Endodermal cell (in vitro differentiated cells): ENCODE measurements around the gene VSIG2. TPM values are rescaled to one million over a fixed set of nuclear protein-coding genes. Genes with fewer than 3 reads are reported as not detected.

Experiments used
- DNase-seq: peaks from one replicate; pipeline ENCODE4 v3.0.0-alpha.2; 2017
- H3K27ac ChIP-seq: 2 replicates; pipeline ENCODE4 v1.5.1; 2013; ENCODE audit warnings: mild to moderate bottlenecking, low read depth, low read length, moderate library complexity
- H3K27me3 ChIP-seq: 2 replicates; pipeline ENCODE4 v1.6.1; 2013; ENCODE audit warnings: mild to moderate bottlenecking, low read length, moderate library complexity; ENCODE audit not compliant: insufficient read depth, control insufficient read depth, poor library complexity, severe bottlenecking
- H3K36me3 ChIP-seq: 2 replicates; pipeline ENCODE4 v1.7.0; 2013; ENCODE audit warnings: mild to moderate bottlenecking, low read length, moderate library complexity; ENCODE audit not compliant: control insufficient read depth, insufficient read depth
- H3K4me1 ChIP-seq: one replicate; pipeline ENCODE4 v1.7.0; 2013; ENCODE audit warnings: low read length; ENCODE audit not compliant: control insufficient read depth, insufficient read depth
- H3K4me3 ChIP-seq: 2 replicates; pipeline ENCODE4 v1.5.1; 2013; ENCODE audit warnings: mild to moderate bottlenecking, low read length, moderate library complexity
- H3K9ac ChIP-seq: 2 replicates; pipeline ENCODE4 v1.6.1; 2013; ENCODE audit warnings: mild to moderate bottlenecking, low read length, moderate library complexity; ENCODE audit not compliant: poor library complexity, severe bottlenecking; ENCODE audit errors: extremely low read depth
- H3K9me3 ChIP-seq: 2 replicates; pipeline ENCODE4 v1.6.1; 2013; ENCODE audit warnings: mild to moderate bottlenecking, low read length, moderate library complexity; ENCODE audit not compliant: control insufficient read depth
- H3K27ac Mint-ChIP-seq: 2 replicates; pipeline ENCODE4 v1.8.0; 2020; ENCODE audit warnings: mixed read lengths
- H3K27me3 Mint-ChIP-seq: 2 replicates; pipeline ENCODE4 v1.8.0; 2021; ENCODE audit warnings: mild to moderate bottlenecking, mixed read lengths; ENCODE audit not compliant: insufficient read depth
- H3K36me3 Mint-ChIP-seq: 2 replicates; pipeline ENCODE4 v1.8.0; 2020; ENCODE audit warnings: low read depth, mixed read lengths
- H3K4me1 Mint-ChIP-seq: 2 replicates; pipeline ENCODE4 v1.8.0; 2020; ENCODE audit warnings: mixed read lengths
- H3K4me3 Mint-ChIP-seq: 2 replicates; pipeline ENCODE4 v1.8.0; 2020; ENCODE audit warnings: mild to moderate bottlenecking, moderate library complexity, mixed read lengths
- H3K9me3 Mint-ChIP-seq: 2 replicates; pipeline ENCODE4 v1.8.0; 2020; ENCODE audit warnings: mild to moderate bottlenecking, mixed read lengths
- CTCF ChIP-seq: fragments of 200-600 bp; sonication (generic); conservative IDR thresholded peaks from 2 replicates; pipeline ENCODE4 v1.5.0; 2021; ENCODE audit warnings: antibody characterized with exemption, mild to moderate bottlenecking
- WGBS, 2 experiments: methylation state at CpG; one replicate each; pipeline versions ENCODE4 v1.1.5 to v1.1.7; 2013; ENCODE audit warnings: missing lambda C conversion rate in 2 of 2, mixed read lengths in 1 of 2; ENCODE audit not compliant: insufficient coverage in 1 of 2, insufficient read length in 1 of 2; 5-methylcytosine and 5-hydroxymethylcytosine counted together
- long read RNA-seq, 4 experiments: library from polyadenylated mRNA in 2 of 4; library from RNA in 1 of 4; library from capped mRNA in 1 of 4; stranded (forward) in 3 of 4; unstranded in 1 of 4; transcript quantifications; one replicate each; pipeline ENCODE4 v2.0.0, GENCODE V29; 2020 to 2021; ENCODE audit warnings: inconsistent platforms in 1 of 4
- polyA plus RNA-seq, 2 experiments: library from polyadenylated mRNA; stranded (reverse); fragments of 50-300 nt; gene quantifications; one replicate each; pipeline ENCODE4 v1.2.3, GENCODE V29; 2013
- total RNA-seq, 2 donors: library from RNA; stranded (reverse); fragmentation: NEBNext Ultra II Directional in 1 of 2; extraction: Animal tissue kit (Norgen Biotek cat#: 25700) in 1 of 2; gene quantifications; 2 replicates in 1 of 2; 3 replicates in 1 of 2; pipeline ENCODE4 v1.2.1, GENCODE V29; 2021

Gene VSIG2
- 1 to 10 TPM; 1.1 to 3.4 TPM for total RNA-seq
- not detected for polyA plus RNA-seq (2013, experiment 1 of 2)
- polyA plus RNA-seq (2013, experiment 2 of 2), result not detected
- long read RNA-seq, experiment 1, partial matches to known transcripts, result 0 of 1 reads
- long read RNA-seq, experiment 1, other reads (novel, unspliced or antisense), result 0 of 1 reads
- long read RNA-seq, experiment 2, partial matches to known transcripts, result 0 of 1 reads
- long read RNA-seq, experiment 2, other reads (novel, unspliced or antisense), result 0 of 1 reads
- long read RNA-seq, experiment 3, transcript VSIG2-201 (7 exons, 1,148 nt), result major isoform, 5 of 18 reads
- long read RNA-seq, experiment 3, partial matches to known transcripts, result 6 of 18 reads
- long read RNA-seq, experiment 3, other reads (novel, unspliced or antisense), result 6 of 18 reads
- long read RNA-seq, experiment 4, partial matches to known transcripts, result 0 of 4 reads
- long read RNA-seq, experiment 4, other reads (novel, unspliced or antisense), result 0 of 4 reads

GRCh38 chr11:124751741-124752470 lies at the start of gene VSIG2:
Gene VSIG2, minus strand, starts transcription at chr11:124752255. Its CDS starts 118 bp downstream, at chr11:124752137.
- no peak within 1 kb of the TSS for H3K4me3 ChIP-seq
- DNase-seq, result peak; percentile 68
- H3K9me3 ChIP-seq, result no peaks in the 10 kb centered on the region
- Mint-ChIP-seq H3K4me3 (peak within 1 kb of the TSS; percentile 38), H3K27ac (no peak within 1 kb of the TSS), H3K36me3 (no peaks in the 10 kb centered on the region), H3K9me3 (no peaks in the 10 kb centered on the region), H3K4me1 (peaks cover 24% of the 10 kb centered on the region), H3K27me3 (peaks cover 81% of the 10 kb centered on the region)
- H3K9ac ChIP-seq, result no peak within 1 kb of the TSS
- whole genome bisulfite sequencing, 2 experiments, result 79 to 91% methylated on average over 10 to 42 of the region's 42 CpGs
- no peak within 1 kb of the TSS for H3K27ac ChIP-seq
- no peaks in the 10 kb centered on the region for H3K36me3 ChIP-seq
- H3K4me1 ChIP-seq, result no peaks in the 10 kb centered on the region
- TF ChIP-seq CTCF, result no peak
- peaks cover 81% of the 10 kb centered on the region for H3K27me3 ChIP-seq

- Histone ChIP-seq H3K4me1 (peaks cover 4% of the 10 kb centered on the region), H3K36me3 (no peaks in the 10 kb centered on the region), H3K9me3 (no peaks in the 10 kb centered on the region), H3K4me3 (peak overlapping the region; percentile 91), H3K27me3 (no peaks in the 10 kb centered on the region), H3K27ac (no peak overlapping the region), H3K9ac (peak overlapping the region; percentile 78)
- Mint-ChIP-seq H3K27me3 (no peaks in the 10 kb centered on the region), H3K9me3 (no peaks in the 10 kb centered on the region), H3K4me1 (peaks cover 21% of the 10 kb centered on the region), H3K27ac (peak overlapping the region; percentile 91), H3K4me3 (peak overlapping the region; percentile 74), H3K36me3 (no peaks in the 10 kb centered on the region)
- no peak for DNase-seq
- no peak for TF ChIP-seq CTCF
- 56 to 72% methylated on average over 5 to 8 of the region's 8 CpGs for WGBS, 2 experiments
Observed at GRCh38 chr11:124801014-124801413, 49.0 kb upstream of the VSIG2 start.

GRCh38 chr11:124800226-124800929 lies 48.3 kb upstream of the VSIG2 start, which contains the start of gene MSANTD2:
Gene MSANTD2, minus strand, starts transcription at chr11:124800406. Its CDS starts 26 bp downstream, at chr11:124800380.
- peak within 1 kb of the TSS; percentile 78 for H3K9ac ChIP-seq
- H3K27ac ChIP-seq, result peak within 1 kb of the TSS; percentile 87
- Mint-ChIP-seq H3K27ac (peak within 1 kb of the TSS; percentile 91), H3K4me3 (peak within 1 kb of the TSS; percentile 74), H3K36me3 (no peaks in the 10 kb centered on the region), H3K27me3 (no peaks in the 10 kb centered on the region), H3K9me3 (no peaks in the 10 kb centered on the region), H3K4me1 (peaks cover 21% of the 10 kb centered on the region)
- H3K9me3 ChIP-seq, result no peaks in the 10 kb centered on the region
- H3K4me3 ChIP-seq, result peak within 1 kb of the TSS; percentile 91
- 0% methylated on average over 16 to 59 of the region's 62 CpGs for WGBS, 2 experiments
- TF ChIP-seq CTCF, result no peak
- H3K27me3 ChIP-seq, result no peaks in the 10 kb centered on the region
- peaks cover 4% of the 10 kb centered on the region for H3K4me1 ChIP-seq
- H3K36me3 ChIP-seq, result no peaks in the 10 kb centered on the region
- peak; percentile 92 for DNase-seq
